A549 (cell line): ENCODE results near the gene DTNA. TPM values are rescaled to one million over a fixed set of nuclear protein-coding genes. Genes with fewer than 3 reads are reported as not detected.

ENCODE experiments used
- ATAC-seq, 2 experiments: fragments of 200-7000 bp in 1 of 2; fragments of >200 bp in 1 of 2; cut with Nextera tagmentation in 1 of 2; cut with Tn5 transposase in 1 of 2; 3 replicates each; pipeline versions ENCODE4 v1.8.0 to v1.9.1; 2018 to 2020; ENCODE audit warnings: mild to moderate bottlenecking in 1 of 2, moderate library complexity in 1 of 2
- CTCF ChIA-PET: fragments of 300-600 bp; sonication (Branson Sonifier 250); formaldehyde crosslinking; extraction: SDS; loops from one replicate; lab custom pipeline; 2021; ENCODE audit warnings: antibody characterized with exemption, inconsistent platforms; lab: Yijun Ruan, JAX
- POLR2A ChIA-PET: fragments of 350-600 bp; formaldehyde crosslinking; extraction: SDS; loops from one replicate; lab custom pipeline; 2021; ENCODE audit warnings: antibody characterized with exemption, inconsistent platforms; lab: Yijun Ruan, JAX
- DNase-seq, 2 experiments: peaks; one replicate each; pipeline versions ENCODE4 v3.0.0 to v3.0.0-alpha.2; 2011 to 2016; ENCODE audit warnings: low read depth in 1 of 2, low spot score in 1 of 2
- FAIRE-seq: peaks from 2 replicates; lab custom pipeline; 2011; peaks lifted over from hg19 to GRCh38; lab: Jason Lieb, UNC
- H3K27ac ChIP-seq, 2 experiments: fragments of >200 bp; sonication (Bioruptor Twin); formaldehyde crosslinking; 3 replicates each; pipeline ENCODE4 v1.5.1; 2016 to 2017
- H3K4me1 ChIP-seq: fragments of >200 bp; sonication (Bioruptor Twin); formaldehyde crosslinking; 3 replicates; pipeline ENCODE4 v1.6.1; 2016
- H3K4me2 ChIP-seq: fragments of >200 bp; sonication (Bioruptor Twin); formaldehyde crosslinking; 3 replicates; pipeline ENCODE4 v1.6.1; 2016
- H3K4me3 ChIP-seq: fragments of >200 bp; sonication (Bioruptor Twin); formaldehyde crosslinking; 3 replicates; pipeline ENCODE4 v1.5.1; 2016
- H3K9me3 ChIP-seq: fragments of >200 bp; sonication (Bioruptor Twin); formaldehyde crosslinking; 3 replicates; pipeline ENCODE4 v1.6.1; 2016
- CEBPB ChIP-seq, 2 experiments: fragments of >200 bp in 1 of 2; sonication (Bioruptor Twin) in 1 of 2; formaldehyde crosslinking in 1 of 2; IDR thresholded peaks; 2 replicates each; pipeline ENCODE4 v1.6.1; 2012 to 2016
- CHD4 ChIP-seq: fragments of 200-600 bp; sonication (generic); IDR thresholded peaks from 2 replicates; pipeline ENCODE4 v1.6.1; 2016; ENCODE audit warnings: antibody characterized with exemption, mild to moderate bottlenecking, borderline replicate concordance
- EHF ChIP-seq: fragments of 250-450 bp; sonication (Bioruptor Pico); IDR thresholded peaks from 2 replicates; pipeline ENCODE4 v1.5.0; 2020; ENCODE audit warnings: mild to moderate bottlenecking
- EHMT2 ChIP-seq: fragments of 200-600 bp; sonication (generic); IDR thresholded peaks from 2 replicates; pipeline ENCODE4 v1.6.1; 2016; ENCODE audit warnings: antibody characterized with exemption, low read depth, mild to moderate bottlenecking, moderate library complexity
- EP300 ChIP-seq, 2 experiments: fragments of >200 bp; sonication (Bioruptor Twin); formaldehyde crosslinking; IDR thresholded peaks; 2 replicates in 1 of 2; 3 replicates in 1 of 2; pipeline ENCODE4 v1.6.1; 2016 to 2017
- FOSB ChIP-seq: fragments of 250-450 bp; sonication (Bioruptor Pico); IDR thresholded peaks from 2 replicates; pipeline ENCODE4 v1.5.0; 2020; ENCODE audit warnings: mild to moderate bottlenecking, moderate library complexity
- FOSL2 ChIP-seq, 2 experiments: fragments of 450-650 bp in 1 of 2; fragments of >200 bp in 1 of 2; sonication (Bioruptor Twin) in 1 of 2; formaldehyde crosslinking; IDR thresholded peaks; 2 replicates each; pipeline versions ENCODE4 v1.5.0 to v1.6.1; 2016 to 2020; ENCODE audit warnings: mild to moderate bottlenecking in 1 of 2, moderate library complexity in 1 of 2
- HDAC2 ChIP-seq: fragments of 200-600 bp; sonication (generic); IDR thresholded peaks from 2 replicates; pipeline ENCODE4 v1.6.1; 2016
- HES2 ChIP-seq: fragments of >200 bp; sonication (Bioruptor Twin); formaldehyde crosslinking; IDR thresholded peaks from 2 replicates; pipeline ENCODE4 v1.6.1; 2016
- HOXA7 ChIP-seq: fragments of 250-450 bp; sonication (Bioruptor Pico); IDR thresholded peaks from 2 replicates; pipeline ENCODE4 v1.5.0; 2020; ENCODE audit warnings: mild to moderate bottlenecking, moderate library complexity
- HOXB5 ChIP-seq: fragments of 250-450 bp; sonication (Bioruptor Pico); IDR thresholded peaks from 2 replicates; pipeline ENCODE4 v1.5.0; 2020; ENCODE audit warnings: mild to moderate bottlenecking, moderate library complexity
- JUN ChIP-seq, 2 experiments: fragments of >200 bp; sonication (Bioruptor Twin); formaldehyde crosslinking; IDR thresholded peaks; 2 replicates in 1 of 2; 3 replicates in 1 of 2; pipeline ENCODE4 v1.6.1; 2016 to 2017
- JUNB ChIP-seq: fragments of >200 bp; sonication (Bioruptor Twin); formaldehyde crosslinking; IDR thresholded peaks from 2 replicates; pipeline ENCODE4 v1.6.1; 2016
- KDM1A ChIP-seq: fragments of 200-600 bp; sonication (generic); IDR thresholded peaks from 2 replicates; pipeline ENCODE4 v1.6.1; 2016; ENCODE audit warnings: low read depth, mild to moderate bottlenecking
- MYC ChIP-seq: IDR thresholded peaks from 2 replicates; pipeline ENCODE4 v1.6.1; 2012; ENCODE audit warnings: mild to moderate bottlenecking, inconsistent platforms, low read length, improper control_type of control experiment, borderline replicate concordance
- NPAS2 ChIP-seq: fragments of 250-450 bp; sonication (Bioruptor Pico); IDR thresholded peaks from 2 replicates; pipeline ENCODE4 v1.8.0; 2022; ENCODE audit warnings: mild to moderate bottlenecking, moderate library complexity, borderline replicate concordance
- PHF8 ChIP-seq: fragments of 200-600 bp; sonication (generic); IDR thresholded peaks from 2 replicates; pipeline ENCODE4 v1.6.1; 2016; ENCODE audit warnings: low read depth, mild to moderate bottlenecking, antibody characterized with exemption, moderate library complexity, borderline replicate concordance
- RAD21 ChIP-seq, 2 experiments: fragments of >200 bp in 1 of 2; sonication (Bioruptor Twin) in 1 of 2; formaldehyde crosslinking in 1 of 2; IDR thresholded peaks in 1 of 2; conservative IDR thresholded peaks in 1 of 2; 2 replicates in 1 of 2; 3 replicates in 1 of 2; pipeline ENCODE4 v1.6.1; 2012 to 2018; ENCODE audit warnings: inconsistent platforms in 1 of 2
- RARB ChIP-seq: fragments of 250-450 bp; sonication (Bioruptor Pico); IDR thresholded peaks from 2 replicates; pipeline ENCODE4 v1.8.0; 2021; ENCODE audit warnings: mild to moderate bottlenecking, moderate library complexity
- RCOR1 ChIP-seq: fragments of 150-350 bp; IDR thresholded peaks from 2 replicates; pipeline ENCODE4 v1.6.1; 2014; ENCODE audit warnings: antibody characterized with exemption, low read length, low read depth
- REST ChIP-seq: fragments of 200-600 bp; sonication (generic); IDR thresholded peaks from 2 replicates; pipeline ENCODE4 v1.6.1; 2016; ENCODE audit warnings: antibody characterized with exemption, mild to moderate bottlenecking, moderate library complexity
- RFX5 ChIP-seq: fragments of 450-650 bp; IDR thresholded peaks from 2 replicates; pipeline ENCODE4 v1.7.1; 2014; ENCODE audit warnings: antibody characterized with exemption, mild to moderate bottlenecking, moderate library complexity
- RNF2 ChIP-seq: fragments of 200-600 bp; sonication (generic); IDR thresholded peaks from 2 replicates; pipeline ENCODE4 v1.6.1; 2016; ENCODE audit warnings: low read depth, mild to moderate bottlenecking, antibody characterized with exemption, moderate library complexity, borderline replicate concordance
- SREBF2 ChIP-seq: fragments of 450-650 bp; IDR thresholded peaks from 2 replicates; pipeline ENCODE4 v1.6.1; 2014; ENCODE audit warnings: mild to moderate bottlenecking, moderate library complexity
- ZC3H11A ChIP-seq: fragments of 450-650 bp; IDR thresholded peaks from 2 replicates; pipeline ENCODE4 v1.6.1; 2014; ENCODE audit warnings: antibody characterized with exemption, mild to moderate bottlenecking
- ZFP36 ChIP-seq: fragments of 450-650 bp; IDR thresholded peaks from 2 replicates; pipeline ENCODE4 v1.6.1; 2014; ENCODE audit warnings: borderline replicate concordance; ENCODE audit not compliant: partially characterized antibody
- WGBS: methylation state at CpG from one replicate; pipeline ENCODE4 v1.1.6; 2017; ENCODE audit errors: missing lambda C conversion rate; 5-methylcytosine and 5-hydroxymethylcytosine counted together
- polyA plus RNA-seq, 4 experiments: library from polyadenylated mRNA; depleted of rRNA in 3 of 4; stranded (reverse); fragments of >200 nt; fragmentation: RNase III in 1 of 4; extraction: RNeasy Plus Mini Kit Qiagen cat#74134 plus additional on column Dnase treatment in 1 of 4; gene quantifications; 2 replicates in 3 of 4; 3 replicates in 1 of 4; pipeline ENCODE4 v1.2.3, GENCODE V29; 2011 to 2017
- TF ChIP-seq, protein P1 (sequence below): fragments of >200 bp; sonication (Bioruptor Twin); formaldehyde crosslinking; IDR thresholded peaks from 3 replicates; pipeline ENCODE4 v1.5.1; 2016

Gene DTNA
- polyA plus RNA-seq, 2 of the 4 experiments (the other 2 are of a cell fraction): 0.12 TPM; not detected in 1

DNA sequence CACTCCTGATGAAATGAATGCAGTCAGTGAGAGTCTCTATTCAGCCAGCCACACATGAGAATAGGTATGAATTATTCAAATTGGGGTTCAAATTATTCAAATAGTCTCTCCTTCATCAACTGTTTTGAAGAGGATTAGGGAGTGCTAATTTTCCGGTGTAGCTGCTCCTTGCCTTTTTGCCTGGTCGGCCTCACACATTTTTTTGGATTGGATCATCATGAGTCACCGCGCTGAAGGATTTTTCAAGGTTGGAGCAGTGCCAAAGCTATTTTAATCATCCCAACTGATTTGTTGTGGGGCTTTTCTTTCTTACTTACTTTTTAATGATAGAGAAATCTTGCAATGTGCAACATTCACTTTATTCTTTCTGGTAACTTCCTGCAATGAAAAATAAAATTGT is 2.4 kb upstream of the DTNA start:
- peak; percentile 6 to 35 for DNase-seq
- peak overlapping the region; percentile 64 for H3K4me2 ChIP-seq
- H3K4me3 ChIP-seq: no peak overlapping the region
- H3K27ac ChIP-seq: no peak overlapping the region
- 2% methylated on average over 4 of the region's 4 CpGs for WGBS
- no peak for FAIRE-seq
- POLR2A ChIA-PET: no interaction called here
- peaks cover 33% of the 10 kb centered on the region for H3K4me1 ChIP-seq
- CTCF ChIA-PET: interaction anchor here (0.6 to 1.8 kb wide), 3 partner anchors 45 to 80 kb away, joined by 3 to 5 read pairs (median 4); no protein-coding TSS in a partner anchor
- ATAC-seq: no peak; a peak in 1 of 6 replicates
- TF ChIP-seq RFX5 (no peak), JUNB (peak; percentile 43), FOSL2 (IDR thresholded peaks at IDR 0.05) (peak; percentile 50; the same call in 1 of the 2 replicates), FOSL2 (CRISPR knock-in tag; IDR thresholded peaks at IDR 0.05) (peak; percentile 69), JUN (IDR thresholded peaks at IDR 0.05) (no peak), RAD21 (conservative IDR thresholded peaks at IDR 0.05 in 1 of 2, IDR thresholded peaks at IDR 0.05 in 1 of 2) (no peak), PHF8 (no peak)
- H3K9me3 ChIP-seq: no peaks in the 10 kb centered on the region

DNA sequence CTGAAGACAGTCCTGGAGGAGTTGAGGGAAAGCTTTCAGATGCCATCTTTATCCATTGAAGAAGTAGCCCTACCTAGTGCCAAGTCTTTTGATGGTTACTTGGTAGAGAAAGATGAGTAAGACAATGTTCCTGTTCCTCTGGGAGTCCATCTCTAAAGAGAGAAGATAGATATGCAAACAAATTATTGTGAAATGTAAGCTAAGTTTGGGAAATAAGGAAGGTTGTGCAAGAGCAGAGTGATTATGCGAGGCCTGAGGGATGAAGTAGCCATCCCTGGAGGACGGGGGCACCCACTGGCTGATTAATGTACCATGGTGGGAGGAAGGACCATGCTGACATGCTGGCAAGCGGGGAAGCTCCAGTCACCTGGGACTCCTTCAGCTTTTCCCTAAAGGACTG is 994 bp upstream of the DTNA start:
- no peak overlapping the region for H3K4me3 ChIP-seq
- H3K4me1 ChIP-seq: peaks cover 33% of the 10 kb centered on the region
- 22% methylated on average over 3 of the region's 3 CpGs for WGBS
- CTCF ChIA-PET: interaction anchor here (1.5 to 1.8 kb wide), 3 partner anchors 21 to 79 kb away, joined by 4 to 5 read pairs (median 4); no protein-coding TSS in a partner anchor
- peak; percentile 57 to 90; a peak in 5 of 6 replicates for ATAC-seq
- FAIRE-seq: no peak
- peak in 1 of 2 experiments; percentile 34 for DNase-seq
- H3K9me3 ChIP-seq: no peaks in the 10 kb centered on the region
- POLR2A ChIA-PET: no interaction called here
- H3K4me2 ChIP-seq: peak overlapping the region; percentile 47
- TF ChIP-seq FOSB (CRISPR knock-in tag) (no peak), ZFP36 (no peak), CEBPB (IDR thresholded peaks at IDR 0.05) (peak; percentile 93 to 95), NPAS2 (CRISPR knock-in tag) (no peak), EHF (CRISPR knock-in tag) (no peak), JUNB (peak; percentile 58; the same call in 1 of the 2 replicates), SREBF2 (no peak), HOXB5 (CRISPR knock-in tag) (no peak), CHD4 (no peak), JUN (IDR thresholded peaks at IDR 0.05) (peak in 1 of 2 experiments; percentile 30; a peak in 1 of 5 replicates), RAD21 (conservative IDR thresholded peaks at IDR 0.05 in 1 of 2, IDR thresholded peaks at IDR 0.05 in 1 of 2) (no peak), ZC3H11A (no peak), EHMT2 (no peak), KDM1A (no peak), HES2 (peak; percentile 89), RARB (CRISPR knock-in tag) (no peak), FOSL2 (IDR thresholded peaks at IDR 0.05) (0 out of 2 replicates have a peak, but pooled peaks have one; percentile 11), FOSL2 (CRISPR knock-in tag; IDR thresholded peaks at IDR 0.05) (no peak)
- no peak overlapping the region for H3K27ac ChIP-seq

DNA sequence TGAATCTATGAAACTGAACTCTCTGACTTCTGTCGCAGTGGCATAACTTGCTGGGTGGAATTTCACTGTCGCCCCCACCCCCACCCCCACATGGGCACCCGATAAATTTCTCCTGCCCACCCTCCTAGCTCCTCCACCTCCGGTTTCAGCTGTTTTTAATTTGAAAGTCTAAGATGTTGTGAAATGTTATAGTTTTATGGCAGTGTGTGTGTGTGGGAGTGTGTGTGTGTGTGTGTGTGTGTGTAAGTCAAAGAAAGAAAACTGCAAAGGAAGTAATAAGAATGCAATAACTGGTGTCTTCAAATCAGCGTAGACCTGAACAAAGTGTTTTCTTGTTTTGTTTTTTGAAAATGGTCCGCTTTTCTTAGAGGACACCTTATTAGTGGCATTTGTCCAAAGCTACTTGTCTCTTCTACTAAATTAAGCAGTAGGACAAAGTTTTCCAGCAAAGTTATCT is 388 bp downstream of the DTNA start:
- POLR2A ChIA-PET: no interaction called here
- H3K4me3 ChIP-seq: no peak overlapping the region

More for the DNA sequence above, 388 bp downstream of the DTNA start:
- WGBS: 48% methylated on average over 6 of the region's 6 CpGs
- CTCF ChIA-PET: interaction anchor here (1.1 kb wide), 1 partner anchor 12 kb away, joined by 3 read pairs; no protein-coding TSS in a partner anchor
- FAIRE-seq: no peak
- Histone ChIP-seq H3K4me1 (peaks cover 33% of the 10 kb centered on the region), H3K9me3 (no peaks in the 10 kb centered on the region)
- TF ChIP-seq HOXB5 (CRISPR knock-in tag) (no peak), REST (no peak), NPAS2 (CRISPR knock-in tag) (no peak), RNF2 (no peak), EP300 (IDR thresholded peaks at IDR 0.05) (no peak), HDAC2 (no peak), CHD4 (no peak), MYC (no peak), ZC3H11A (no peak), JUNB (no peak), RCOR1 (no peak), HOXA7 (CRISPR knock-in tag) (no peak)
- TF ChIP-seq, protein P1, sequence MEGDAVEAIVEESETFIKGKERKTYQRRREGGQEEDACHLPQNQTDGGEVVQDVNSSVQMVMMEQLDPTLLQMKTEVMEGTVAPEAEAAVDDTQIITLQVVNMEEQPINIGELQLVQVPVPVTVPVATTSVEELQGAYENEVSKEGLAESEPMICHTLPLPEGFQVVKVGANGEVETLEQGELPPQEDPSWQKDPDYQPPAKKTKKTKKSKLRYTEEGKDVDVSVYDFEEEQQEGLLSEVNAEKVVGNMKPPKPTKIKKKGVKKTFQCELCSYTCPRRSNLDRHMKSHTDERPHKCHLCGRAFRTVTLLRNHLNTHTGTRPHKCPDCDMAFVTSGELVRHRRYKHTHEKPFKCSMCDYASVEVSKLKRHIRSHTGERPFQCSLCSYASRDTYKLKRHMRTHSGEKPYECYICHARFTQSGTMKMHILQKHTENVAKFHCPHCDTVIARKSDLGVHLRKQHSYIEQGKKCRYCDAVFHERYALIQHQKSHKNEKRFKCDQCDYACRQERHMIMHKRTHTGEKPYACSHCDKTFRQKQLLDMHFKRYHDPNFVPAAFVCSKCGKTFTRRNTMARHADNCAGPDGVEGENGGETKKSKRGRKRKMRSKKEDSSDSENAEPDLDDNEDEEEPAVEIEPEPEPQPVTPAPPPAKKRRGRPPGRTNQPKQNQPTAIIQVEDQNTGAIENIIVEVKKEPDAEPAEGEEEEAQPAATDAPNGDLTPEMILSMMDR: no peak
- TF ChIP-seq, all 56 proteins: peak for 0
- DNase-seq: no peak
- Histone ChIP-seq H3K27ac (no peak overlapping the region), H3K4me2 (0 out of 3 replicates have a peak overlapping the region, but pooled peaks have one; percentile 12)
- no peak for ATAC-seq
